Effector memory CD4-positive, alpha-beta T cell (primary cell): ENCODE data around the gene UGT1A5.

Experiments
- DNase-seq, 3 donors: peaks; one replicate each; pipeline ENCODE4 v3.0.0-alpha.2; 2020
- H3K27ac ChIP-seq: 2 replicates; pipeline ENCODE4 v1.7.0; 2013; ENCODE audit warnings: mild to moderate bottlenecking, low read length, moderate library complexity; ENCODE audit not compliant: insufficient read depth, poor library complexity, severe bottlenecking
- H3K27me3 ChIP-seq: replicated peaks from 2 replicates; pipeline ENCODE4 v1.7.0; 2013; ENCODE audit warnings: mild to moderate bottlenecking, low read length; ENCODE audit not compliant: insufficient read depth, control insufficient read depth, poor library complexity, severe bottlenecking
- H3K36me3 ChIP-seq: 2 replicates; pipeline ENCODE4 v1.7.0; 2013; ENCODE audit warnings: mild to moderate bottlenecking, low read length, moderate library complexity; ENCODE audit not compliant: control insufficient read depth, insufficient read depth
- H3K4me1 ChIP-seq: 2 replicates; pipeline ENCODE4 v1.7.0; 2013; ENCODE audit warnings: low read length, mild to moderate bottlenecking; ENCODE audit not compliant: control insufficient read depth, insufficient read depth, poor library complexity, severe bottlenecking
- H3K4me3 ChIP-seq: 2 replicates; pipeline ENCODE4 v1.7.0; 2013; ENCODE audit warnings: low read length, low read depth, mild to moderate bottlenecking; ENCODE audit not compliant: insufficient read depth, poor library complexity, severe bottlenecking
- H3K9me3 ChIP-seq: 2 replicates; pipeline ENCODE4 v1.7.0; 2013; ENCODE audit warnings: mild to moderate bottlenecking, low read length, moderate library complexity; ENCODE audit not compliant: control insufficient read depth

UGT1A5 gene

GRCh38 chr2:233822101-233822771 lies 109.5 kb downstream of the UGT1A5 start:
- no peaks in the 10 kb centered on the region for H3K27me3 ChIP-seq
- no peaks in the 10 kb centered on the region for H3K9me3 ChIP-seq
- no peaks in the 10 kb centered on the region for H3K4me1 ChIP-seq
- no peak overlapping the region for H3K4me3 ChIP-seq
- no peak overlapping the region for H3K27ac ChIP-seq
- no peaks in the 10 kb centered on the region for H3K36me3 ChIP-seq
- DNase-seq: no peak
